Lung (tissue), 12 donors: ENCODE results near the gene YWHAG. TPM values are rescaled to one million over a fixed set of nuclear protein-coding genes. Genes with fewer than 3 reads are reported as not detected.
"Not testable (repeated sequence)": the region's sequence is repeated elsewhere in the genome, so short reads cannot be mapped to it uniquely, and the experiment has no call there.

Source experiments
- ATAC-seq: fragments of 200-7000 bp; cut with Tn5 transposase; one replicate; pipeline ENCODE4 v1.9.1; 2020; ENCODE audit warnings: moderate number of reproducible peaks; ENCODE audit not compliant: insufficient read depth, low FRiP score
- DNase-seq, 3 donors: peaks; one replicate each; pipeline ENCODE4 v3.0.0-alpha.2; 2013 to 2017
- H3K27ac ChIP-seq, 2 donors: one replicate each; pipeline ENCODE4 v1.5.1; 2013; ENCODE audit warnings: mild to moderate bottlenecking in 2 of 2, moderate library complexity in 2 of 2, control low read depth in 1 of 2, inconsistent platforms in 1 of 2, low read depth in 1 of 2, low read length in 1 of 2
- H3K27me3 ChIP-seq, 3 donors: one replicate each; pipeline ENCODE4 v1.5.1; 2013; ENCODE audit warnings: low read length in 2 of 3; ENCODE audit not compliant: control insufficient read depth in 3 of 3, insufficient read depth in 3 of 3
- H3K36me3 ChIP-seq, 4 donors: one replicate each; pipeline ENCODE4 v1.5.1; 2013; ENCODE audit warnings: low read length in 4 of 4, mild to moderate bottlenecking in 1 of 4, moderate library complexity in 1 of 4; ENCODE audit not compliant: control insufficient read depth in 4 of 4, insufficient read depth in 4 of 4
- H3K4me1 ChIP-seq, 5 donors: one replicate each; pipeline ENCODE4 v1.5.1; 2013; ENCODE audit warnings: low read length in 5 of 5, mild to moderate bottlenecking in 2 of 5, moderate library complexity in 1 of 5; ENCODE audit not compliant: control insufficient read depth in 5 of 5, insufficient read depth in 5 of 5
- H3K4me3 ChIP-seq: one replicate; pipeline ENCODE4 v1.5.1; 2013; ENCODE audit warnings: mild to moderate bottlenecking, control low read depth, moderate library complexity
- H3K9ac ChIP-seq, 2 donors: one replicate each; pipeline ENCODE4 v1.5.1; 2013; ENCODE audit warnings: low read length in 2 of 2, control low read depth in 1 of 2; ENCODE audit not compliant: insufficient read depth in 1 of 2
- H3K9me3 ChIP-seq, 4 donors: one replicate each; pipeline ENCODE4 v1.5.1; 2013; ENCODE audit warnings: low read length in 3 of 4, mild to moderate bottlenecking in 1 of 4, moderate library complexity in 1 of 4; ENCODE audit not compliant: control insufficient read depth in 4 of 4, insufficient read depth in 3 of 4
- WGBS, 2 donors: extraction: QIAGEN DNeasy Blood & Tissue Kit; methylation state at CpG; one replicate each; pipeline ENCODE4 v1.1.7; 2013; 5-methylcytosine and 5-hydroxymethylcytosine counted together
- polyA plus RNA-seq, 2 donors: library from polyadenylated mRNA; stranded (reverse); fragments of 200-250 nt; gene quantifications; one replicate each; pipeline ENCODE4 v1.2.1, GENCODE V29; 2013
- total RNA-seq, 2 donors: library from RNA; depleted of rRNA in 1 of 2; stranded (reverse); fragments of >200 nt in 1 of 2; gene quantifications; one replicate each; pipeline ENCODE4 v1.2.1, GENCODE V29; 2014 to 2021
- TF ChIP-seq, protein P1 (sequence below): IDR thresholded peaks from 2 replicates; pipeline ENCODE4 v1.5.1; 2012; ENCODE audit warnings: mild to moderate bottlenecking; ENCODE audit errors: control extremely low read depth, extremely low read depth
- donor health status: control.
- donor health status: control.
- donor health status: Bipolar disorder and iron deficiency.
- donor health status: healthy.
- donor health status: DM: yes; HTN: yes; CAD: no.

The YWHAG gene
- total and polyA plus RNA-seq, 4 donors, result 34.3 to 123 (median 82.9) TPM

DNA sequence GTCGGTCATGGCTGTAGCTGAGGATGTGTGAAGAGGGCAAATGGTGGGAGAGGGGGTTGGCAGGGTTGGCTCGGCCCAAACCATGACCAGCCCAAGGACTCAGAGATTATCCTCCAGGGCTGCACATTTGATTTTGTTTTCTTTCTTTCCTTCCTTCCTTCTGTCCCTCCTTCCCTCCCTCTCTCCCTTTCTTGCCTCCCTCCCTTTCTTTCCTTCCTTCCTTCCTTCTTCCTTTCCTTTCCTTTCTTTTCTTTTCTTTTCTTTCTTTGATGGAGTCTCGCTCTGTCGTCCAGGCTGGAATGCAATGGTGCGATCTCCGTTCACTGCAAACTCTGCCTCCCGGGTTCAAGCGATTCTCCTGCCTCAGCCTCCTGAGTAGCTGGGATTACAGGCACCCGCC, 46.9 kb upstream of the YWHAG start:
- Histone ChIP-seq H3K9ac (no peak overlapping the region), H3K27ac (no peak overlapping the region), H3K36me3 (no peaks in the 10 kb centered on the region), H3K4me3 (peak overlapping the region; percentile 4), H3K27me3 (no peaks in the 10 kb centered on the region), H3K9me3 (no peaks in the 10 kb centered on the region), H3K4me1 (peaks cover 0 to 2% (median 0%) of the 10 kb centered on the region in 5 donors)
- ATAC-seq (no peak), DNase-seq (no peak)
- TF ChIP-seq, protein P1, sequence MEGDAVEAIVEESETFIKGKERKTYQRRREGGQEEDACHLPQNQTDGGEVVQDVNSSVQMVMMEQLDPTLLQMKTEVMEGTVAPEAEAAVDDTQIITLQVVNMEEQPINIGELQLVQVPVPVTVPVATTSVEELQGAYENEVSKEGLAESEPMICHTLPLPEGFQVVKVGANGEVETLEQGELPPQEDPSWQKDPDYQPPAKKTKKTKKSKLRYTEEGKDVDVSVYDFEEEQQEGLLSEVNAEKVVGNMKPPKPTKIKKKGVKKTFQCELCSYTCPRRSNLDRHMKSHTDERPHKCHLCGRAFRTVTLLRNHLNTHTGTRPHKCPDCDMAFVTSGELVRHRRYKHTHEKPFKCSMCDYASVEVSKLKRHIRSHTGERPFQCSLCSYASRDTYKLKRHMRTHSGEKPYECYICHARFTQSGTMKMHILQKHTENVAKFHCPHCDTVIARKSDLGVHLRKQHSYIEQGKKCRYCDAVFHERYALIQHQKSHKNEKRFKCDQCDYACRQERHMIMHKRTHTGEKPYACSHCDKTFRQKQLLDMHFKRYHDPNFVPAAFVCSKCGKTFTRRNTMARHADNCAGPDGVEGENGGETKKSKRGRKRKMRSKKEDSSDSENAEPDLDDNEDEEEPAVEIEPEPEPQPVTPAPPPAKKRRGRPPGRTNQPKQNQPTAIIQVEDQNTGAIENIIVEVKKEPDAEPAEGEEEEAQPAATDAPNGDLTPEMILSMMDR, result no peak
- 86 to 91% methylated on average over 9 of the region's 9 CpGs for WGBS, 2 donors

GRCh38 chr7:76403780-76404494, 45.1 kb upstream of the YWHAG start:
- peaks cover 0 to 1% (median 0%) of the 10 kb centered on the region in 4 donors for H3K9me3 ChIP-seq
- peaks cover 0 to 2% (median 0%) of the 10 kb centered on the region in 5 donors for H3K4me1 ChIP-seq
- H3K27ac ChIP-seq, result no peak overlapping the region
- DNase-seq (no peak), ATAC-seq (peak; percentile 61)
- 78 to 81% methylated on average over 10 of the region's 10 CpGs for WGBS, 2 donors
- H3K9ac ChIP-seq, result no peak overlapping the region
- no peak overlapping the region for H3K4me3 ChIP-seq
- no peaks in the 10 kb centered on the region for H3K27me3 ChIP-seq
- TF ChIP-seq, protein P1, result no peak
- no peaks in the 10 kb centered on the region for H3K36me3 ChIP-seq

- H3K27ac ChIP-seq, result not testable (repeated sequence)
Measured at GRCh38 chr7:76403097-76403496, 44.3 kb upstream of the YWHAG start.

GRCh38 chr7:76400248-76400647, 41.5 kb upstream of the YWHAG start:
- peaks cover 0 to 1% (median 0%) of the 10 kb centered on the region in 4 donors for H3K9me3 ChIP-seq
- no peak overlapping the region for H3K4me3 ChIP-seq
- no peaks in the 10 kb centered on the region for H3K27me3 ChIP-seq
- ATAC-seq (no peak), DNase-seq (no peak)
- 87 to 94% methylated on average over 23 of the region's 23 CpGs for WGBS, 2 donors
- peaks cover 0 to 12% (median 5%) of the 10 kb centered on the region in 5 donors for H3K4me1 ChIP-seq
- no peak overlapping the region for H3K9ac ChIP-seq
- no peaks in the 10 kb centered on the region for H3K36me3 ChIP-seq
- H3K27ac ChIP-seq, result no peak overlapping the region
- TF ChIP-seq, protein P1, result no peak

More at GRCh38 chr7:76403097-76403496, 44.3 kb upstream of the YWHAG start:
- not testable (repeated sequence) for ATAC-seq, H3K36me3 ChIP-seq, H3K27me3 ChIP-seq, H3K9ac ChIP-seq, H3K9me3 ChIP-seq, H3K4me1 ChIP-seq, H3K4me3 ChIP-seq, DNase-seq
- WGBS, 2 donors, result 65 to 71% methylated on average over 8 of the region's 8 CpGs
